Fibroblast of skin of back (primary cell): Measurements from ENCODE around the gene PRKCA.
A peak's percentile ranks its signal among the peaks of the same experiment; 100 is the strongest.
"Not testable (repeated sequence)": the region's sequence is repeated elsewhere in the genome, so short reads cannot be mapped to it uniquely, and the experiment has no call there.

Experiments used
- DNase-seq: peaks from one replicate; pipeline ENCODE4 v3.0.0-alpha.2; 2013

PRKCA gene

DNA sequence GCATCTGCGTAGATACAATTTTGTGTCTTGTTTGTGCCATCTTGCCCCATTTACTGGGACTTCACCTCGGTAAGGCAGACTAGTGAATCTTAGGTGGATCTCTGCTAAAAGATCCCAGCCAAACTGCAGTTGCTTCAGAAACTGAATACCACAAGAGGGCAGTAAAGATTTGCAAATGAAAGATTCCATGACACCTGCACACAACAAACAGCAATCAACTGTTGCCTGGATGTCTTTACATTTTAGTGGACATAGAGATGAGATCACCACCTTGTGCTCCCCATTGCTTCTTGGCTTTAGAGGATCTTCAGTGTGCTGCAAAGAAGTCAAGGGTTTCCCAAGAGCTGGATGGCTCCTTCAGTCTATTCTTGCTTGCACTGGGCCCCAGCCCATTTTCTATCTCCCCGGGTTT, 413.3 kb downstream of the PRKCA start:
- DNase-seq = peak; percentile 59

GRCh38 chr17:66716236-66717026, 414.0 kb downstream of the PRKCA start:
- DNase-seq = peak; percentile 31

DNA sequence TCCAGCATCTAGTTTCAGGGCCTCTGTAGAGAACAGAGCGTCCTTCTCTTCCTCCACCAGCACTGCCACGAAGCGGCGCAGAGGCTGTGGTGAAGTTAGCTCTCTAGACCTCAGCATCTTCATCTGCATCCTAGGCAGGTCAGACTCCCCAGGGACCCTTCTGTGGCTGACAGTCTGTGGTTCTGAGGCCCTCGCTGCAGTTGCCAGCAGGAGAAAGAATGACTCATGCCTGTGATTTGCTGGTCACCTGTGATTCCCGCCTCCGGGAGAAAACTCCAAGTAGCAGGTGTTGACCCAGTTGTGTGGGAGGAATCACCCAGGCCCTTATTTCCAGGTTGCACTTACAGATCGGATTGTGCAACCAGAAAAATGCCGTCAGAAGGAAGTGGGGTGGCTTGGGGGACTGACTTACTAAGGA, 415.2 kb downstream of the PRKCA start:
- no peak for DNase-seq

DNA sequence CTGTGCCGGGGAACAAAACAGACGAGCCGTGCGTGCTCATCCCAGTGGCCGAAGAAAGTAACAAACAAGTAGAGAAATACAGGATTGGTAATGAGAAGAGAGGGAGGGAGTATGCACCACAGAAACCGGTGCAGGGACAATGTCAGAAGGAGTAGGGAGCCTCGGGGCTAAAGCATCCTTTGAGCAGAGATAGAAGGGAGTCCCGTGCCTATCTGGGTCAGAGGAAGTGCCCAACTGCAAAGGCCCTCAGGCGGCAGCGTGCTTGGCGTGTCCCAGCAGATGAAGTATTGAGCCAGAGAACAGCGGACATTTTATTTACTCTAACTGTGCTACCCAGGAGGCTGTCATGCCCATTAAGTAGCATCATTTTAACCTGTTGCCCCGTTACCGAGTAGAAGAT, 417.6 kb downstream of the PRKCA start:
- no peak for DNase-seq

DNA sequence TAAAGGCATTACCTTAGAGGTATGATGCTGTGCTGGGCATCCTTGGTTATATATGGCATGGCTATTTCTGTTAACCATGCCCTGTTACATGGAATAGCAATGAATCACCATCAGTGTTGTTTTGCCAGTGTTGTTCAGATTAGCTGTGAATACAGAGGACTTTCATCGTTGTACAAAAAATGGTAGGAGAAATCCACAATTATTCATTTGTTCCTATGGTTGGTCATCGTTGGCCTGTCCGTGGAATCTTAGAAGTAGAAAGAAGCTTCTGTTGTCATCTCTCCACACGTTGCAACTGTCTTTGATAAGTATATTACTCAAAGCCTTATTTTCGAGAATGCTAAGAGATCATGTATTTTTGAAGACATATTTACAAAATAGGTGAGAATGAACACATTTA, 418.2 kb downstream of the PRKCA start:
- no peak for DNase-seq

GRCh38 chr17:66722341-66722740, 419.9 kb downstream of the PRKCA start:
- no peak for DNase-seq

GRCh38 chr17:66724581-66725341, 422.3 kb downstream of the PRKCA start:
- DNase-seq = peak; percentile 53

DNA sequence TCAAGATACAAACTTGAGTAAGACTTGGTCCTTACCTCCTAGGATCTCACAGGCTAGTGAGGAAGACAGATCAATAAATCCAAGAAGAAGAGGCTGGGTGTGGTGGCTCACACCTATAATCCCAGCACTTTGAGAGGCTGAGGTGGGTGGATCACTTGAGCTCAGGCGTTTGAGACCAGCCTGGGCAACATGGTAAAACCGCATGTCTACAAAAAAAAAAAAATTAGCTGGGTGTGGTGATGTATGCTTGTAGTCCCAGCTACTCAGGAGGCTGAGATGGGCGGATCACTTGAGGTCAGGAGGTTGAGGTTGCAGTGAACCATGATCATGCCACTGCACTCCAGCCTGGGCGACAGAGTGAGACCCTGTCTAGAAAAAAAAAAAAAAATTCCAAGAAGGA, 423.0 kb downstream of the PRKCA start:
- DNase-seq = not testable (repeated sequence)

GRCh38 chr17:66725956-66726355, 423.5 kb downstream of the PRKCA start:
- no peak for DNase-seq

DNA sequence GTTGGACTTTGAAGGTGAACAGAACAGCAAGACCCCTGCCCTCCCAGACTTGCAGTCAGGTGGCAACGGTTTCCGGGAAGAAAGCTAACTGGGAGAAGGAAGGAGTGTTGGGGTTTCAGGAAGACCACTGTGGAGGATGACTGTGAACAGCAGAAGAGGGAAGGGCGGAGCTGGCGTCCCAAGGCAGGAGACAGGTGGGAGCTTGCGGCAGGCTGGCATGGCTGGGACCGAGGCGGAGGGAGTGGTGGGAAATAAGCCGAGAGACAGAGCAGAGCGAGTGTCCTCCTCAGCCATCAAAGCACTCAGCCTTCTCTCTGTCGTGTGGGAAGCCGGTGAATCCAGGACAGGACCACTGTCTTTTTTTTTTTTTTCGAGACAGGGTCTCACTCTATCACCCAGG, 424.0 kb downstream of the PRKCA start:
- no peak for DNase-seq

DNA sequence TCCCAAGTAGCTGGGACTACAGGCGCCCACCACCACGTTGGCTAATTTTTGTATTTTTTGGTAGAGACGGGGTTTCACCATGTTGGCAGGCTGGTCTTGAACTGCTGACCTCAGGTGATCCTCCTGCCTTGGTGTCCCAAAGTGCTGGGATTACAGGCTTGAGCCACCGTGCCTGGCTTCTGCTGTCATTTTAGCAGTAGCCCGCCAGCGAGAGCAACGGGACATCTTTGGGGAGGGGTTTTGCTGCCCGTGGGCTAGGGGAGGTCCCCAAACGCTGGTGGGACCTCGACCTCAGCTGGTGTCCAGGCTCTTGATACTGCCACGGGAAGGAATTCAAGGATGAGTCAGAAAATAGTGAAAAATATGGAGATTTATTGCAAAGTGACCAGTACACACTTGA, 424.4 kb downstream of the PRKCA start:
- no peak for DNase-seq

DNA sequence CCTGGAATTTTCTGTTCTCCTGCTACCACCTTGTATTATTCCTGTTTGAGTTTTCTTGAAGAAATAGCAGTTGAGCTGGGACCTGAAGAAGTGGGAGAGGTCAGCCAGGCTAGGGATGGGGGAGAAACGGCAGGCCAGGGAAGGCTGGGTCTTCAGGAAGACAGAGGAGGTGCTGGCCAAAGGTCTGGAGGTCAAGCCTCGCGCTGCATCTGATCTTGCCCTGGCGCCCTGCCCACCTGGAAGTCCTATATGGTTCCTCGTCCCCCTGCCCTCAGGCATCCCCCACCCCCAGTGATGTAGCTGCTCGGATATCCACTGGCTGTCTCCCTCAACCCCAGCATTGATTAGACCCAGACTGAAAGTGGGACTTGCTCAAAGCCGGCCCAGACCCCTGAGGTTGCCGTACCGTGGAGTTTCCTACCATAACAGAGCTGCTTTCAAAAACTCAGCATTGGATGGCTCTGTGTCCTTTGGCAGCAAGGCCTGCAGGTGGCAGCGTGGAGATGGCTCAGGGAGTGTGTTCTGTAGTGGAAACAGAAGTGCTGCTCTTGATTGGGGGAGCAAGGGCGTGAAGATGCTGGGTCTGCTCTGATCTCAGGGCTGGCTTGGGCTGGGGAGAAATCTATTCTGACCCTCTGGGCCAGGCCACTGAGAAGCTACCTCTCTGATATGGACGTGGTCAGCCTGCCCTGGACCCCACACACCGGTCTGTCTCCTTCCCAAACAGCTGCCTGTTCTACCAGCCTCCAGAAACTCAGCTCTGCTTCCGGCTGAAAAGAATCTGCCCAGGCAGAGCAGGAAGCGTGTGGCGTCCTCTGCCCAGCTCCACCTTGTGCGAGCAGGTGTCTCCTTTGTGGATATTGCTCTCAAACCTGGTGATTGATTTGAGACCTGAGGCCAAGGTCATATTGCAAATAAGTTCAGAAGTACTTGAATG, 425.5 kb downstream of the PRKCA start:
- peak; percentile 37 for DNase-seq

- DNase-seq = no peak
Observed at GRCh38 chr17:66730461-66730923, 428.1 kb downstream of the PRKCA start.

DNA sequence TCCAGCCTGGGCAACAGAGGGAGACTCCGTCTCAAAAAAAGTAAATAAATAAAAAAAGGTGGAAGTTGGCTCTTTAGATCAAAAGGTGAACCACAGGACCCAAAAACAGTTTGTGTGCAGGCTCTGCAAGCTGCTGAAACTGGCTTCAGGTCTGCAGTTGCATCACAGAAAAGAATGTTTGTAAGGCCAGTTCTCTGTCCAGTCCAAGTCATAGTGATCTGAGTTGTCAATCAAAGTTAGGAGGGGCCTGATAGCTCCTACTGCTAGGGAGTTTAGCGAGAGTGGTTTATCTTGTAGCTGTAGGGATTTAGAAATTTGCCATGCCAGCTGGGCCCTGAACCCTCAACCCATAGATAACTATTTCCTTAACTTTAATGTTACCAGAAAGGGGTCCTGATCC, 431.3 kb downstream of the PRKCA start:
- no peak for DNase-seq

DNA sequence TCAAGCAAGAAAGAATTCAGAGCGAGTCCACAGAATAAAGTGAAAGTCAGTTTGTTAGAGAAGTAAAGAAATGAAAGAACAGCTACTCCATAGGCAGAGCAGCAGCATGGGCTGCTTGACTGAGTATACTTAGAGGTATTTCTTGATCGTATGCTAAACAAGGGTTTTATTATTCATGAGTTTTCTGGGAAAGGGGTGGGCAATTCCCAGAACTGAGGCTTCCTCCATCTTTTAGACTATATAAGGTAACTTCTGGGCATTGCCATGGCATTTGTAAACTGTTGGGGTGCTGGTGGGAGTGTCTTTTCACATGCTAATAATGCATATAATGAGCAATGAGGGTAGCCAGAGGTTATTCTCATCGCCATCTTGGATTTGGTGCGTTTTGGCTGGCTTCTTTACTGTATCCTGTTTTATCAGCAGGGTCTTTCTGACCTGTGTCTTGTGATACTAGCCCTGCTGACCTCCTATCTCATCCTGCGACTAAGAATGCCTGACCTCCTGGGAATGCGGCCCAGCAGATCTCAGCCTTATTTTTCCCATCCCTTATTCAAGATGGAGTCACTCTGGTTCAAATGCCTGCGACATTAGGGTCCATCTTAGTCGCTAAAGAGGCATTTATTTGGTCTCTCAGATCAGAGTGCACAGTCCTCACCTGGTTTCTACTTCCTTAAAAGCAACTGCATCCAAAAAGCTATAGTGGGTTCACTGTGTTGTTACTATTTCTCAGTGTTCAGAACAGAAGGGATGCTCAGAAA, 432.0 kb downstream of the PRKCA start:
- DNase-seq = no peak

DNA sequence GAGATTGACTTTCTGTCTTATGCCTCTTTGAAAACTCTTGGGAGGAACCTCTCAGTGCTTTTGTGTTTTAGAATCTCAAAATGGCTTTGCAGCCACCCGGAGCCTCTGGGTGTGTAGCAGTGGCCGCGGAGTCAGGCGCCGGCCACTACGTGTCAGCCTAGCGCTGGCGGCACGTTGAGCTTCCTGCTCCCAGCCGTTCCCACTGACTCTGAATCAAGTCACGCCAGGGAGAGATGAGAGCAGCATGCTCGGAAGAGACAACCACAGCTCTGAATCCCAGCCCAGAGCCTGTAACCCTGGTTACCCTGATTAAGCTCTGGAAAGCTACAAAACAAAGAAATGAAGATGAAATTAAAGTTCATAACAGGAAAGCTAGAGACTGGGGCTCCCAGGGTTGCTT, 435.1 kb downstream of the PRKCA start:
- peak; percentile 50 for DNase-seq

DNA sequence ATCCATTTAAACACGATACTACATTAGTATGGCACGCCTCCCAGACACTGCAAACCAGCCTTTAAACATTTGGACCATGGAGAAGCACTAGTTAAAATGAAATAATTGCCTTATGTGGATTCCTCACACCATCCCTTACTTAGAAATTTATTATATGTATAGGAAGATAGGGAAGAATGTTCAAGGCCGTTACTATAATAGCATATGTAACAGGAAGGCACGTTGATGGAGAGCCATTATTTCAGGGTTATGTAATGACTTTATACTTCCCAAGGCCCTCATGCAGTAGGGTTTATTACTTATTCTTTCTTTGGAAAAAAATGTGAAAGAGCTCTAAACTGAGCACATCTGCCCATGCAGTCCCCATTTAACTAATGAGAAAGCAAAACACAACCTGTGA, 435.9 kb downstream of the PRKCA start:
- DNase-seq = no peak

GRCh38 chr17:66739553-66739952, 437.1 kb downstream of the PRKCA start:
- no peak for DNase-seq

- DNase-seq = no peak
Observed at GRCh38 chr17:66740226-66740625, 437.8 kb downstream of the PRKCA start.

GRCh38 chr17:66743511-66743910, 441.1 kb downstream of the PRKCA start:
- DNase-seq = no peak

GRCh38 chr17:66746736-66747135, 444.3 kb downstream of the PRKCA start:
- DNase-seq = no peak
